Mucosa of rectum (tissue), 2 donors: ENCODE results near the gene DEPDC5.

Source experiments
- H3K27ac ChIP-seq, 2 donors: one replicate each; pipeline ENCODE4 v1.7.0; 2013; ENCODE audit warnings: inconsistent platforms in 2 of 2, low read depth in 2 of 2, low read length in 2 of 2
- H3K27me3 ChIP-seq, 2 donors: one replicate each; pipeline ENCODE4 v1.7.0; 2013; ENCODE audit warnings: low read length in 2 of 2; ENCODE audit not compliant: control insufficient read depth in 2 of 2, insufficient read depth in 2 of 2
- H3K36me3 ChIP-seq, 2 donors: one replicate each; pipeline ENCODE4 v1.7.0; 2013; ENCODE audit warnings: low read length in 2 of 2; ENCODE audit not compliant: control insufficient read depth in 2 of 2, insufficient read depth in 2 of 2
- H3K4me1 ChIP-seq, 2 donors: one replicate each; pipeline ENCODE4 v1.7.0; 2013; ENCODE audit warnings: low read length in 2 of 2, mild to moderate bottlenecking in 1 of 2; ENCODE audit not compliant: control insufficient read depth in 2 of 2, insufficient read depth in 2 of 2
- H3K4me3 ChIP-seq, 2 donors: one replicate each; pipeline ENCODE4 v1.7.0; 2013; ENCODE audit warnings: low read length in 2 of 2
- H3K9ac ChIP-seq, 2 donors: one replicate each; pipeline ENCODE4 v1.7.0; 2013; ENCODE audit warnings: low read length in 2 of 2, low read depth in 1 of 2, mild to moderate bottlenecking in 1 of 2
- H3K9me3 ChIP-seq, 2 donors: one replicate each; pipeline ENCODE4 v1.7.0; 2013; ENCODE audit warnings: low read length in 2 of 2; ENCODE audit not compliant: control insufficient read depth in 2 of 2
- donor health status: healthy.
- donor health status: Normal muscosa, but diverticular disease.

The DEPDC5 gene

GRCh38 chr22:31948002-31948401 lies 194.2 kb downstream of the DEPDC5 start:
- H3K36me3 ChIP-seq: peaks cover 9 to 17% of the 10 kb centered on the region in 2 donors
- H3K4me1 ChIP-seq: peaks cover 42 to 43% of the 10 kb centered on the region in 2 donors
- no peak overlapping the region for H3K4me3 ChIP-seq
- H3K9me3 ChIP-seq: no peaks in the 10 kb centered on the region
- no peak overlapping the region for H3K9ac ChIP-seq
- no peaks in the 10 kb centered on the region for H3K27me3 ChIP-seq
- no peak overlapping the region for H3K27ac ChIP-seq

- H3K9ac ChIP-seq: no peak overlapping the region
- H3K27ac ChIP-seq: no peak overlapping the region
- H3K9me3 ChIP-seq: no peaks in the 10 kb centered on the region
- H3K36me3 ChIP-seq: peaks cover 13 to 23% of the 10 kb centered on the region in 2 donors
- H3K4me3 ChIP-seq: no peak overlapping the region
- H3K27me3 ChIP-seq: no peaks in the 10 kb centered on the region
- peaks cover 37 to 39% of the 10 kb centered on the region in 2 donors for H3K4me1 ChIP-seq
Measured at GRCh38 chr22:31950226-31950625, 196.4 kb downstream of the DEPDC5 start.

- H3K9ac ChIP-seq: peak overlapping the region; percentile 9 to 19
- H3K4me3 ChIP-seq: no peak overlapping the region
- no peaks in the 10 kb centered on the region for H3K27me3 ChIP-seq
- peak overlapping the region in 1 of 2 donors; percentile 67 for H3K27ac ChIP-seq
- H3K9me3 ChIP-seq: no peaks in the 10 kb centered on the region
- peaks cover 26 to 27% of the 10 kb centered on the region in 2 donors for H3K4me1 ChIP-seq
- H3K36me3 ChIP-seq: peaks cover 18 to 29% of the 10 kb centered on the region in 2 donors
Measured at GRCh38 chr22:31951194-31952093, 197.6 kb downstream of the DEPDC5 start.

GRCh38 chr22:31952094-31952401 lies 198.2 kb downstream of the DEPDC5 start:
- Histone ChIP-seq H3K4me1 (peaks cover 25 to 26% of the 10 kb centered on the region in 2 donors), H3K27me3 (no peaks in the 10 kb centered on the region), H3K9me3 (no peaks in the 10 kb centered on the region), H3K36me3 (peaks cover 24 to 35% of the 10 kb centered on the region in 2 donors), H3K4me3 (no peak overlapping the region), H3K9ac (peak overlapping the region; percentile 9 to 19), H3K27ac (peak overlapping the region in 1 of 2 donors; percentile 67)

DNA sequence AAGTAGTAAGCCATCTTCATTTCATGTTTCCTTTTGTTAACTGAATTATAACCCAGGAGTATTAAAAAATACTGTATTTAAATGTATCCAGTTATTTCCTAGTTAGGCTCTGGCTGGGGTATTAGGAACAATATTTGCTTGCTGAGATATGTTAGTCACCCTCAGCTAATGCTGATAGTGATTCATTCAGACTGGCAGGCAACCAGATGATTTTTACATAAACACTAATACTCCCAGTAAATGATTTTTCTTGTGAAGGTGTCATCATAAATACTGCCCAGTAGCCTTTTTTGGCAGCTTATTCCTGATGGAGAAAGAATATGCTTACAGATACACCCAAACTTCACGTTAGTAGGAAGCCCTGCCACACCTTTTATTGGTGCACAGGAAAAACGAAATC lies 198.7 kb downstream of the DEPDC5 start:
- Histone ChIP-seq H3K4me1 (peaks cover 23 to 24% of the 10 kb centered on the region in 2 donors), H3K9ac (no peak overlapping the region), H3K4me3 (no peak overlapping the region), H3K27me3 (no peaks in the 10 kb centered on the region), H3K27ac (no peak overlapping the region), H3K36me3 (peaks cover 27 to 38% of the 10 kb centered on the region in 2 donors), H3K9me3 (no peaks in the 10 kb centered on the region)

GRCh38 chr22:31953261-31953660 lies 199.4 kb downstream of the DEPDC5 start:
- Histone ChIP-seq H3K4me1 (peaks cover 23 to 24% of the 10 kb centered on the region in 2 donors), H3K27ac (no peak overlapping the region), H3K4me3 (no peak overlapping the region), H3K9me3 (no peaks in the 10 kb centered on the region), H3K36me3 (peaks cover 30 to 31% of the 10 kb centered on the region in 2 donors), H3K27me3 (no peaks in the 10 kb centered on the region), H3K9ac (no peak overlapping the region)

DNA sequence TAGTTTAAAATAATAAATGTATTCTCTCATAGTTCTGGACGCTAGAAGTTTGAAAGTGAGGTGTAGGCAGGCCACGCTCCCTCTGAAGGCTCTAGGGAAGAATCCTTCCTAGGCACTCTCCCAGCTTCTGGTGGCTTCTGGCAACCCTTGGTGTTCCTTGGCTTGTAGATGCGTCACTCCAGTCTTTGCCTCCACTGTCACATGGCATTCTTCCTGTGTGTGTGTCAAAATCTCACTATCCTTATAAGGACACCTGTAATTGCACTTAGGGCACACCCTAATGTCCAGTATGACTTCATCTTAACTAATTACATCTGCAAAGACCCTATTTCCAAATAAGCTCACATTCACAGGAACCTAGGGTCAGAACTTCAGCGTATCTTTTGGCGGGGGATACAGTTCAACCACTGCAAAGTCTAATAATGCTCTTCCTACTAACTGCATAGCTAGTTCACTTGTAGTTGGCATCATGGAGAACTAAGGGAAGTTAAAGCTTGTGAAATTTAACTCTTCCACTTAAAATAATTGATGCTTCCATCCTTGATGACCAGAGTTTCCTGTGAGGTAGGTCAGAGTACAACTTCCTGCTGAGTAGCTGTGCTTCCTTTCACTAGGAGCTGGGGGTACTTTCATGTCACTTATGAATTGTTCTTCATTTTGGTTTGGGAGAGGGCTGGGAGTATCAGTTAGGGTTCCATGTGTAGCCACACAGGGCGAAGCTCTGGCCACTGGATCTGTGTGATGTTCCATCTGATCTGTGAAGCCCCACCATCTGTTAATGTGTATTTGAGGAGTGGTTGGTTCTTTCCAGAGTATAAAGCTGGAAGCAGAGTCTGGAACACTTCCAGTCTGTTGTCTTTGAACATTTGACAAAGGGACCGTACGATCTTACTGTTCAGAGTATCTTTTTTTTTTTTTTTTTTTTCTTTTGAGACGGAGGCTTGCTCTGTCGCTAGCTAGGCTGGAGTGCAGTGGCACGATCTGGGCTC lies 201.0 kb downstream of the DEPDC5 start:
- Histone ChIP-seq H3K9me3 (no peaks in the 10 kb centered on the region), H3K27me3 (no peaks in the 10 kb centered on the region), H3K9ac (no peak overlapping the region)

GRCh38 chr22:31956360-31956759 lies 202.5 kb downstream of the DEPDC5 start:
- Histone ChIP-seq H3K4me3 (no peak overlapping the region), H3K9ac (no peak overlapping the region), H3K27me3 (no peaks in the 10 kb centered on the region), H3K36me3 (peaks cover 25% of the 10 kb centered on the region in 2 donors), H3K4me1 (peaks cover 12% of the 10 kb centered on the region in 2 donors), H3K9me3 (no peaks in the 10 kb centered on the region), H3K27ac (no peak overlapping the region)

More for the DNA sequence above, 201.0 kb downstream of the DEPDC5 start:
- Histone ChIP-seq H3K36me3 (peaks cover 29 to 31% of the 10 kb centered on the region in 2 donors), H3K4me3 (no peak overlapping the region), H3K4me1 (peaks cover 23 to 24% of the 10 kb centered on the region in 2 donors), H3K27ac (no peak overlapping the region)
